NOMO-1 (cell line): ENCODE measurements around the gene CTNNA3.

Experiments used
- DNase-seq, 2 experiments: peaks; one replicate each; lab custom pipeline; 2025; ENCODE audit not compliant: unreplicated experiment in 2 of 2; lab: John Stamatoyannopoulos, UW

The CTNNA3 gene

GRCh38 chr10:66085906-66086305, 1610.1 kb downstream of the CTNNA3 start:
- no peak for DNase-seq

- no peak for DNase-seq
Measured at GRCh38 chr10:66071907-66072306, 1624.1 kb downstream of the CTNNA3 start.

- DNase-seq = no peak
Measured at GRCh38 chr10:66058594-66058993, 1637.4 kb downstream of the CTNNA3 start.

- DNase-seq = no peak
Measured at GRCh38 chr10:66049335-66049734, 1646.7 kb downstream of the CTNNA3 start.

- DNase-seq = no peak
Measured at GRCh38 chr10:66045859-66046258, 1650.1 kb downstream of the CTNNA3 start.

- DNase-seq = no peak
Measured at GRCh38 chr10:66041771-66042170, 1654.2 kb downstream of the CTNNA3 start.

GRCh38 chr10:66038623-66039022, 1657.4 kb downstream of the CTNNA3 start:
- no peak for DNase-seq

GRCh38 chr10:66026321-66026720, 1669.7 kb downstream of the CTNNA3 start:
- DNase-seq = no peak

GRCh38 chr10:66025186-66025585, 1670.8 kb downstream of the CTNNA3 start:
- DNase-seq = no peak

- no peak for DNase-seq
Measured at GRCh38 chr10:66021423-66021822, 1674.6 kb downstream of the CTNNA3 start.

- no peak for DNase-seq
Measured at GRCh38 chr10:66008221-66008620, 1687.8 kb downstream of the CTNNA3 start.

- no peak for DNase-seq
Measured at GRCh38 chr10:66006411-66006810, 1689.6 kb downstream of the CTNNA3 start.

- no peak for DNase-seq
Measured at GRCh38 chr10:65993451-65993850, 1702.5 kb downstream of the CTNNA3 start.

GRCh38 chr10:65968871-65969270, 1727.1 kb downstream of the CTNNA3 start:
- DNase-seq = no peak

- DNase-seq = no peak
Measured at GRCh38 chr10:65968437-65968836, 1727.6 kb downstream of the CTNNA3 start.

GRCh38 chr10:65964205-65964604, 1731.8 kb downstream of the CTNNA3 start:
- no peak for DNase-seq

- DNase-seq = no peak
Measured at GRCh38 chr10:65952086-65952485, 1743.9 kb downstream of the CTNNA3 start.

GRCh38 chr10:65950075-65950474, 1745.9 kb downstream of the CTNNA3 start:
- peak in 1 of 2 experiments; percentile 25 for DNase-seq

- no peak for DNase-seq
Measured at GRCh38 chr10:65949526-65949925, 1746.5 kb downstream of the CTNNA3 start.

- no peak for DNase-seq
Measured at GRCh38 chr10:65945061-65945460, 1750.9 kb downstream of the CTNNA3 start.

GRCh38 chr10:65943451-65943850, 1752.5 kb downstream of the CTNNA3 start:
- DNase-seq = no peak

- no peak for DNase-seq
Measured at GRCh38 chr10:65940816-65941662, 1755.0 kb downstream of the CTNNA3 start.

GRCh38 chr10:65940105-65940504, 1755.9 kb downstream of the CTNNA3 start:
- DNase-seq = no peak
